Occipital lobe (tissue), 2 donors: ENCODE results near the gene ADCY7. TPM values are rescaled to one million over a fixed set of nuclear protein-coding genes. Genes with fewer than 3 reads are reported as not detected.
"Not testable (repeated sequence)": the region's sequence is repeated elsewhere in the genome, so short reads cannot be mapped to it uniquely, and the experiment has no call there.

Experiments
- DNase-seq: peaks from one replicate; lab custom pipeline; 2025; lab: John Stamatoyannopoulos, UW
- total RNA-seq: library from RNA; depleted of rRNA; stranded (reverse); fragments of >200 nt; gene quantifications from one replicate; pipeline ENCODE4 v1.2.3, GENCODE V29; 2014

Gene ADCY7
- total RNA-seq, 1 donor from 2014 or later, result 8.7 TPM

GRCh38 chr16:50332599-50332998, 66.2 kb downstream of the ADCY7 start:
- no peak for DNase-seq

- no peak for DNase-seq
Observed at GRCh38 chr16:50334106-50334975, 68.0 kb downstream of the ADCY7 start.

GRCh38 chr16:50335196-50335958, 69.0 kb downstream of the ADCY7 start:
- no peak for DNase-seq

GRCh38 chr16:50336884-50337283, 70.5 kb downstream of the ADCY7 start:
- no peak for DNase-seq

GRCh38 chr16:50338371-50339231, 72.2 kb downstream of the ADCY7 start:
- DNase-seq, result no peak

GRCh38 chr16:50340578-50340977, 74.2 kb downstream of the ADCY7 start:
- DNase-seq, result no peak

- DNase-seq, result not testable (repeated sequence)
Observed at GRCh38 chr16:50343566-50343965, 77.2 kb downstream of the ADCY7 start.

GRCh38 chr16:50345210-50345609, 78.9 kb downstream of the ADCY7 start:
- not testable (repeated sequence) for DNase-seq

- no peak for DNase-seq
Observed at GRCh38 chr16:50351116-50351515, 84.8 kb downstream of the ADCY7 start.

GRCh38 chr16:50351952-50352351, 85.6 kb downstream of the ADCY7 start:
- no peak for DNase-seq

- no peak for DNase-seq
Observed at GRCh38 chr16:50354082-50354481, 87.7 kb downstream of the ADCY7 start.

GRCh38 chr16:50354629-50355456, 88.5 kb downstream of the ADCY7 start:
- DNase-seq, result no peak

GRCh38 chr16:50359626-50360025, 93.3 kb downstream of the ADCY7 start:
- DNase-seq, result no peak

GRCh38 chr16:50360033-50360778, 93.9 kb downstream of the ADCY7 start:
- no peak for DNase-seq

GRCh38 chr16:50360779-50361178, 94.4 kb downstream of the ADCY7 start:
- DNase-seq, result no peak

GRCh38 chr16:50363656-50364055, 97.3 kb downstream of the ADCY7 start:
- no peak for DNase-seq

- no peak for DNase-seq
Observed at GRCh38 chr16:50365791-50366575, 99.6 kb downstream of the ADCY7 start.
